Non-pigmented ciliary epithelial cell (primary cell): ENCODE data around the gene SGK2.

ENCODE experiments used
- DNase-seq: peaks from one replicate; pipeline ENCODE4 v3.0.0-alpha.2; 2010; ENCODE audit warnings: low read depth

Gene SGK2

DNA sequence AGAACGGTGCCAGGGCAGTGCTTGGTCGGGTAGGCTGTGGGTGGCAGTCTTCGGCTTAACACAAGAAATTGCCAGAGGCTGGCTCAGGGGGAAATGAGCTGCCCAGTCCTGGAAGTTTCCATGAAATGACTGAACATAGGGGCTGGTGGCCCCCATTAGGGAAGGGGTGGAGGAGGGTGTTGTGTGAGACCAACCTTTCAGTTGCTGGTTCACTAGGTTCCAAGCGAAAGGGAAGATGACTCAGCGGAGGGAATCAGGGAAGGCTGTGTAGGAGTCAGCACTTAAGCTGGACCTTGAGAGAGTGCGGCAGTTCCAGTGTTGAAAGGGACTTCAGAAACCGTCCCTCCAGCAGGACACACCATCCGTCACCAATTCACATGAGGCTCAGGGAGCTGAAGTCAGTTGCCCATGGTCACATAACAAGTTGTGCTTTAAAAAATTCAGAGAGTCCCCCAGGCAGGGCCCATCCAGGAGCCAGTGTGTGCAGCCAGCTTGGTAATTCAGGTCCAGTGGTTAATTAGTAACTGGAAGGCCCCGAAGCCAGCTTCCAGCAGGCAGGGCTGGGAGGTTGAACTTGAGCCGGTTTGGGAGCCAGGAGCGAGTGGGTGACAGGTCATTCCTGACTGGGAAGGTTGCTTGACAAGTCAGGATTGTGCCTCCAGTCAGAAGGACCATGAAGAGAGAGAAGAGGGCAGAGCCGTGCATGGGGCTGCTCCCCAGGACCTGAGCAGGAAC is at the start of gene SGK2:
SGK2 (plus strand) TSS at position 616 of the 735 bp plus-strand sequence. CDS start 7,469 bp downstream, outside the sequence.
- DNase-seq = peak; percentile 22

DNA sequence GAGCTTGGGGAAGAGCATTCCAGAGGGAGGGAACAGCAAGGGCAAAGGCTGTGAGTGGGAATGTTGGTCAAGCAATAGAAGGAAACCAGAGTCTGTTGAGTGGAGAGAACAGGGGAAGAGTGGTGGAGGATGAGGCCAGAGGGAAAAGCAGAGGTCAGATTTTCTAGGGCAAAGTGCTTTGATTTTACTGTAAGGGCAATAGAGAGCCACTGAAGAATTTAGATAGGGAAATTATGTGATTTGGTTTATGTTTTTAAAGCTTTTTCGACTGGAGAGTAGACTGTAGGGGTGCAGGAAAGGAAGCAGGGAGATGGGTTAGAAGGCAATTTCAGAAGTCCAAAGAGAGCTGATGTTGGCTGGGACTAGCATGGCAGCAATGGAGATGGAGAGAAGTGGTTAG is 46.9 kb upstream of the SGK2 start:
- DNase-seq = no peak

GRCh38 chr20:43513372-43513930 is 45.4 kb upstream of the SGK2 start:
- no peak for DNase-seq

GRCh38 chr20:43513931-43514647 is 44.7 kb upstream of the SGK2 start:
- DNase-seq = peak; percentile 95

DNA sequence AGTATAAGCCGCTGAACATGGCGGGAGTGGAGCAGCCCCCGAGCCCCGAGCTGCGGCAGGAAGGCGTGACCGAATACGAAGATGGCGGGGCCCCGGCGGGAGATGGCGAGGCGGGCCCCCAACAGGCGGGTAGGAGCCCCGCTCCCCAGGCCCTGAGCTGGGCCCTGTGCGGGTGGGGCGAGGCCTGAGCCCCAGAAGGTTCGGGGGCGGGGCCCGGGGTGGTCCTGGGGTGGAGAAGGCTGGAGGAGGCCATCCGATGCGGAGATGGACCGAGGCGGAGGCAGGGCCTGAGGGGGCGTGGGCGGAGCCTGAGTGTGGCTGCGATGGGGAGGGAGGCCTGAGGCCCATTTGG is 44.2 kb upstream of the SGK2 start:
- DNase-seq = no peak

DNA sequence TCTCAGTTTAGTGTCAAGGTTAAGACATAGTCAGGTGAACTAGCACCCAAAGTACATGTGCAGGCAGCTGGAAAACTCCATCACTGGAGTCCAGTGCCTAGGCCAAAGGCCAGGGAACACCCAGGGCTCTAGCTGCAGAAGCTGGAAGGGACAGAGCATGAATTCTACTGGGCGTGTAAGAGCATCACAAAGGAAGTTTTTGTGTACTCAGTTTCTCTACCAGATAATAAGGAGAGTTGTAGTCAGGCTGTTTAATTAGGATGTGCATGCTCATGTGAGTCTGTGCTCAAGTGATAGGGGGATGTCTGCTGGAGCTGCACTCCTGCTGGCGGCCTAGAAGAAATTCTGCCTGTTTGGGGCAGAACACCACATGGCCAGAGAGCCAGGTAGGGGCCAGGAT is 43.2 kb upstream of the SGK2 start:
- no peak for DNase-seq

DNA sequence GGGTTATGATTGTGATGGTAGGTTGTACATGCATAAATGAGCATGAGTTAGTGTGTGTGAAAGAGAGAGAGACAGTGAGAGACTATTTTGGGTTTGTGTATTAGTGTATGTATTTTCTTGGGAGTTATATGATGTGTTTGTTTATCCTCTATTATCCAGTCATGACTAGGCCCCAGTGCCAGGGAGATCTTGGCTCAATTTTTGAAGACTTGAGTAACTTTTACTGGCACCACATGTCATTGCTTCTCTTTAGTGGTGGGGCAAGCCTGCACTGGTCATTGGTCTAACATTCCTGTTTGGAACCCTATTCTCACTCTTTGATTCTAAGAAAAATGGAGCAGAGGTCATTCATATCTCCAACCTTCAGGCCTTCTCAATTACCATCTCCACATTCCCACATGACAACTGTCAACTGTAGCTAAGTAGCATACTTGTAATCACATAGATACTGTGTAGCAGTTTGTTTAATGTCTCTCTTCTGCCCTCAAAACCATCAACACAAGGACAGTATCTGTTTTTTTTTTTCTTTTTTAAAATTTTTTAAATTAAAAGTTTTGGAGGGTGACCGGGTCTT is 42.5 kb upstream of the SGK2 start:
- no peak for DNase-seq

- DNase-seq = no peak
Observed at GRCh38 chr20:43520074-43520630, 38.7 kb upstream of the SGK2 start.

GRCh38 chr20:43525021-43525420 is 33.8 kb upstream of the SGK2 start:
- no peak for DNase-seq

DNA sequence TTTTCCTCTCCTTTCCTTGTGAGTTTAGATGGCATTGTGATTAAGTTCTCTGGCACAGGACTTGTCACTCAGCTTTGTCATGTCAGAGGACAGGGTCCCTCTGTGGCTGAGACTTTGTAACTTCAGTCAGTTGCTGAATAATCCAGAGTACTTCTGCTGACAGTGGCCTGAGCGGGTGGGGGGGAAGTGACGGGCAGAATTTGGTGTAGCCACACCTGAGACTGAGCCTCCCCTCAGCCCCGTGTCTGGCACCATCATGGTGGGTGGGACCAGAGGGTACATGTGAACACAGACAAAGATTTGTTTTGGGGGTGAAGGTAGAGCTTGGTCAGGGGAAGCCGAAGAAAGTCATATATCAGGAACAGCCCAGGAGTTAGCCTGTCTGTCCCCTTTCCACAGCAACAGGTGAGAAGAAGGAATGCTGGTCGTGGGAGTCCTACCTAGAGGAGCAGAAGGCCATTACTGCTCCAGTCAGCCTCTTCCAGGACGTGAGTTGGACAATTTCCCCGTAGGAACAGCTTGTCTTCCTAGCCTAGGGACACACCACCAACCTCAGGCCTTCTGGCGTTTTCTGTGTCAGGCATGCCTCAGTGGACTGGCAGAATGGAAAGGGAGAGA is 30.5 kb upstream of the SGK2 start:
- DNase-seq = no peak

DNA sequence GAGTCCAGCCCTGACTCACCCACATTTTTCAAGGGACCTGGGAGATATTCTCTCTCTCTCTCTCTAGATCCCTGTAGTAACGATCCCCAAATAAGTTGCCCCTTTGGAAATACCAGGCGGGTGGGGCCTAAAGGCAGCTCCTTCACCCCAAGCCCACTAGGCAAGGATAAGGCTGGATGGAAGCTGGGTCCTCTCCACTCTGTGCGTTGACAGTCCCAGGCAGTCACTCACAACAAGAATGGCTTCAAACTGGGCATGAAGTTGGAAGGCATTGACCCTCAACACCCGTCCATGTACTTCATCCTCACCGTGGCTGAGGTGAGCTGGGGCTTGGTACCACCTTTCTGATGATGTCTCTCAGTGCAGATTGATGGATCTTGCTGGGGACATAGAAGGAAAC is 29.8 kb upstream of the SGK2 start:
- DNase-seq = no peak

DNA sequence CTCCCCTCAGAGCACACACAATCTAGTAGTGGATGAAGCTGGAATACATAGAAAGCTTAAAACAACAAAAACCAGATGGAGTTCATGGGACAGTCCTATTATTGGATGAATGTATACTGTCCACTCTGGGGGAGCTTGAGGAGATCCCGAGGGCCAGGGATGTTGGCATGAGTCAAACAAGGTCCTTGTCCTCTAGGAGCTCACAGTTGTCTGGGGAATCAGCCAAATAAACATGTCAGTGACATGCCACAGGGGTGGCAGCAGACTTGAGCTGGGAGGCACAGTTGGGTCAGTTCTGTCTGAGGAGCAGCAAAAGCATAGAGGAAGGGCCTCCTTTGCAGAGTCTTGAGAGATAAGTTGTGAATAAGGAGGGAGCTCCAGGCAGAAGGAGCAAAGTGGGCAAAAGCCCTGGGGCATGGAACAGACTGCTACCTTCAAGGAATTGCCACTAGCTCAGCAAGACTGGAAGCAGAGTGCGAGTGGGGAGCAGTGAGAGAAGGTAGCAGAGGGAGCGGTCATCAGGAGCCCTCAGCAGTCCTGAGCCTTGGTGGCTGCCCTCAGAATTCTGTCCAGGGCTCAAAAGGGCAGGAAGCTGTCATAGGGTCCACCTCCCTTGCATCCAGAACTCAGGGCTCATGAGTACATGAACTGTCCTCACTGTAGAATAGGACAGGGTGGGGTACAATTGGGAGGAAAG is 29.2 kb upstream of the SGK2 start:
- no peak for DNase-seq

GRCh38 chr20:43530321-43531090 is 28.3 kb upstream of the SGK2 start:
- DNase-seq = no peak

- DNase-seq = no peak
Observed at GRCh38 chr20:43531091-43531443, 27.8 kb upstream of the SGK2 start.

- no peak for DNase-seq
Observed at GRCh38 chr20:43532416-43533055, 26.3 kb upstream of the SGK2 start.

DNA sequence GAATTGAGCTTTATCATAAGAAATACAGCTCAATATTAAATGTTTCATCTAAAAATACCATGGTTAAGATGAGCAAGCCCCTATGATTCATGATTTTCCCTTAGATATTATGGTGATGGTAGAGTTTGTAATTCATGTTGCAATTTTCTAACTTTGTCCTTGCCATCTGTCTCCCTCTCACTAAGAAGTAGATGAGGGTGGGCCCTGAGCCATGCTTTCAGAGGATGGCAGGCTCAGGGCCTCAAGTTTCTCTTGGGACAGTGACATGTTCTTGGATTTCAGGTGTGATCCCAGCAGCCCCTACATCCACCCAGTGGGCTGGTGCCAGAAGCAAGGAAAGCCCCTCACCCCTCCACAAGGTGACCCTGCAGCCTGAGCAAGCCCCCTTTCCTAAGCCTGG is 25.8 kb upstream of the SGK2 start:
- DNase-seq = no peak

- DNase-seq = no peak
Observed at GRCh38 chr20:43534016-43534415, 24.8 kb upstream of the SGK2 start.

DNA sequence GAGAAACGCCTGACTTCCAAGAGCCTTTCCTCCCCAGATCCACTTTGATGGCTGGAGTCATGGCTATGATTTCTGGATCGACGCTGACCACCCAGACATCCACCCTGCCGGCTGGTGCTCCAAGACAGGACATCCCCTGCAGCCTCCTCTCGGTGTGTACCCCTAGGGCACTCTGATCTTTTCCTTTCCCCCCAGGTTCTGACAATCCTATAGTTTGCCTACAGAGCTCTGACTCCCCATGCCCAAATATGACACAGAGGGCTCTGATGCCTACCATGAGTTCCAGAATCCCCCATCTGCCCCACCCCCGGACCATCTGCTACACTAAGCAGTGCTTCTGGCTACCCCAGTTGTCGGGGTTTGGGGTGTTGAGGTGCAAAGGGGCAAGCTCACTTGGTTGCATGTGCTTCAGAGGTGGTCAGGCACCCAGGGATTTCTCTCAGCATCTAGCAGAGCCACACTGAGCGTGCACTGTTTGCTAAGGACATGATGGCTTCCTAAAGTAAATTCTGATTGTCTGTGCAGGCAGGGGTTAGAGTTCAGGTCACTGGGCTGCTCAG is 24.0 kb upstream of the SGK2 start:
- no peak for DNase-seq

DNA sequence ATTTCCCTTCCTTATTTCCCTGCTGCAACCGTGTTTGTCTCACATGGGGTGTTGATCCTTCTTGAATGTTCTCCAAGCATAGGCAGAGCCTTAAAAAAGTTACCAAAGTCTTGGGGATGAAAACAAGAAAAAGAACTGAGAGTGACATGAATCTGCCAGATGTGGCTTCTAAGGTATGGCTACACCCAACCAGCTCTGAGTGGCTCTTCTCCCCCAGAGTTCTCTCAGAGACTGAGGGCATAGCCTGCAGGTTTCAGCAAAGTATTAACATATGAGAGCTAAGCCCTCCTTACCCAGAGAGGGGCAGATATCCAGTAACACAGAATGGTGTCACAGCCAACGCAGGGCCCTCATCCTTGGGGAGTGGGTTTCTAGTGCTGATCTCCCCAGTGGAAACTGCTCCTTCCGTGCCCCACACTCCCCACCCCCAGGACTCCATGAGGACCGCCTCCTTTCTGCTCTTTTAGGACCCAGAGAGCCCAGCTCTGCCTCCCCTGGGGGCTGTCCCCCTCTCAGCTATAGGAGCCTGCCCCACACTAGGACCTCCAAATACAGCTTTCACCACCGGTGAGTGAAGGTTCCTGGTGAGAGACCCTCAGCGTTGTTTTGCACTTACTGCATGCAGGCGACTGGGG is 23.3 kb upstream of the SGK2 start:
- DNase-seq = no peak
